ENCODE measurements around the gene RAB33A.

Gene RAB33A

DNA sequence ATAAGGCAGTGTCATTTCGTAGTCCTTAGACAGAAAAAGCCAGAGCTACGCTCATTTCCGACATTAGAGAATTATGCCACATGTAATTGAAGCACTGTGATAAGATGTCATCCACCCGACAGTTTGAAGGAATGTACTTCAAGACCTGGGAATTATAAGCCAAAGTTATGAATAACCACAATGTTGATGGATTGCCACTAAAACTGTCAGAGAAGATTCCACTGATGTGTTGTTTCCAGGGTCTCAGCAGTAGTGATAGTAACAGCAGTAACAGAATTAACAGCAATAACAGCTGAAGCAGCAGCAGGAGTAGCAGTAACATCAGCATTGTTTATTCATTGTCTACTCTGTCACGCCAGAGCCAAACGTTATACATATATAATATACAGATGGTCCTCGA is 24.7 kb downstream of the RAB33A start:
- no peak overlapping the region for H3K4me3 ChIP-seq (IDR thresholded peaks at IDR 0.05; ENCODE audit: insufficient read depth, low read depth, low read length)
- peaks cover 25% of the 10 kb centered on the region for H3K4me1 ChIP-seq (ENCODE audit: low read depth, poor library complexity, severe bottlenecking)
- no peak overlapping the region for H3K4me2 ChIP-seq
- H4K20me1 ChIP-seq (ENCODE audit: insufficient read depth) = no peaks in the 10 kb centered on the region
- H3K79me2 ChIP-seq (ENCODE audit: insufficient read depth, low read depth) = no peaks in the 10 kb centered on the region
- no peak overlapping the region for H2AFZ ChIP-seq (ENCODE audit: low read depth)
- H3K36me3 ChIP-seq (ENCODE audit: insufficient read depth) = no peaks in the 10 kb centered on the region
- no peak overlapping the region for H3K9ac ChIP-seq
- no peak overlapping the region for H3K27ac ChIP-seq
- TF ChIP-seq, protein P1, sequence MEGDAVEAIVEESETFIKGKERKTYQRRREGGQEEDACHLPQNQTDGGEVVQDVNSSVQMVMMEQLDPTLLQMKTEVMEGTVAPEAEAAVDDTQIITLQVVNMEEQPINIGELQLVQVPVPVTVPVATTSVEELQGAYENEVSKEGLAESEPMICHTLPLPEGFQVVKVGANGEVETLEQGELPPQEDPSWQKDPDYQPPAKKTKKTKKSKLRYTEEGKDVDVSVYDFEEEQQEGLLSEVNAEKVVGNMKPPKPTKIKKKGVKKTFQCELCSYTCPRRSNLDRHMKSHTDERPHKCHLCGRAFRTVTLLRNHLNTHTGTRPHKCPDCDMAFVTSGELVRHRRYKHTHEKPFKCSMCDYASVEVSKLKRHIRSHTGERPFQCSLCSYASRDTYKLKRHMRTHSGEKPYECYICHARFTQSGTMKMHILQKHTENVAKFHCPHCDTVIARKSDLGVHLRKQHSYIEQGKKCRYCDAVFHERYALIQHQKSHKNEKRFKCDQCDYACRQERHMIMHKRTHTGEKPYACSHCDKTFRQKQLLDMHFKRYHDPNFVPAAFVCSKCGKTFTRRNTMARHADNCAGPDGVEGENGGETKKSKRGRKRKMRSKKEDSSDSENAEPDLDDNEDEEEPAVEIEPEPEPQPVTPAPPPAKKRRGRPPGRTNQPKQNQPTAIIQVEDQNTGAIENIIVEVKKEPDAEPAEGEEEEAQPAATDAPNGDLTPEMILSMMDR (conservative IDR thresholded peaks at IDR 0.05; ENCODE audit: low read depth, low read length) = no peak
- no peaks in the 10 kb centered on the region for H3K27me3 ChIP-seq (ENCODE audit: insufficient read depth, low read depth)

- no peaks in the 10 kb centered on the region for H3K36me3 ChIP-seq (ENCODE audit: insufficient read depth)
- TF ChIP-seq, protein P1 (conservative IDR thresholded peaks at IDR 0.05; ENCODE audit: low read depth, low read length) = no peak
- no peak overlapping the region for H2AFZ ChIP-seq (ENCODE audit: low read depth)
- H3K4me2 ChIP-seq = no peak overlapping the region
- H3K79me2 ChIP-seq (ENCODE audit: insufficient read depth, low read depth) = no peaks in the 10 kb centered on the region
- no peak overlapping the region for H3K9ac ChIP-seq
- H3K4me3 ChIP-seq (IDR thresholded peaks at IDR 0.05; ENCODE audit: insufficient read depth, low read depth, low read length) = no peak overlapping the region
- peaks cover 15% of the 10 kb centered on the region for H3K4me1 ChIP-seq (ENCODE audit: low read depth, poor library complexity, severe bottlenecking)
- H3K27ac ChIP-seq = no peak overlapping the region
- H3K27me3 ChIP-seq (ENCODE audit: insufficient read depth, low read depth) = no peaks in the 10 kb centered on the region
- H4K20me1 ChIP-seq (ENCODE audit: insufficient read depth) = no peaks in the 10 kb centered on the region
Measured at GRCh38 chrX:130197464-130197863, 25.7 kb downstream of the RAB33A start.

- Histone ChIP-seq H3K27me3 (ENCODE audit: insufficient read depth, low read depth) (no peaks in the 10 kb centered on the region), H3K79me2 (ENCODE audit: insufficient read depth, low read depth) (no peaks in the 10 kb centered on the region), H3K4me1 (ENCODE audit: low read depth, poor library complexity, severe bottlenecking) (no peaks in the 10 kb centered on the region), H3K36me3 (ENCODE audit: insufficient read depth) (no peaks in the 10 kb centered on the region), H3K9ac (no peak overlapping the region), H4K20me1 (ENCODE audit: insufficient read depth) (no peaks in the 10 kb centered on the region), H2AFZ (ENCODE audit: low read depth) (no peak overlapping the region), H3K27ac (no peak overlapping the region), H3K4me2 (no peak overlapping the region), H3K4me3 (IDR thresholded peaks at IDR 0.05; ENCODE audit: insufficient read depth, low read depth, low read length) (no peak overlapping the region)
- TF ChIP-seq, protein P1 (conservative IDR thresholded peaks at IDR 0.05; ENCODE audit: low read depth, low read length) = no peak
Measured at GRCh38 chrX:130204647-130205046, 32.9 kb downstream of the RAB33A start.

GRCh38 chrX:130211415-130212186 is 39.8 kb downstream of the RAB33A start:
- Histone ChIP-seq H3K4me3 (IDR thresholded peaks at IDR 0.05; ENCODE audit: insufficient read depth, low read depth, low read length) (no peak overlapping the region), H3K9ac (no peak overlapping the region), H3K27me3 (ENCODE audit: insufficient read depth, low read depth) (no peaks in the 10 kb centered on the region), H2AFZ (ENCODE audit: low read depth) (no peak overlapping the region), H3K4me2 (no peak overlapping the region), H3K36me3 (ENCODE audit: insufficient read depth) (no peaks in the 10 kb centered on the region), H4K20me1 (ENCODE audit: insufficient read depth) (no peaks in the 10 kb centered on the region), H3K4me1 (ENCODE audit: low read depth, poor library complexity, severe bottlenecking) (no peaks in the 10 kb centered on the region), H3K79me2 (ENCODE audit: insufficient read depth, low read depth) (no peaks in the 10 kb centered on the region), H3K27ac (no peak overlapping the region)
- TF ChIP-seq, protein P1 (conservative IDR thresholded peaks at IDR 0.05; ENCODE audit: low read depth, low read length) = no peak
